Stomach (tissue), 4 donors: ENCODE results near the gene PCDHB10.
"Not testable (repeated sequence)": the region's sequence is repeated elsewhere in the genome, so short reads cannot be mapped to it uniquely, and the experiment has no call there.

Source experiments
- CTCF ChIP-seq, 7 experiments: fragments of 450-650 bp in 4 of 7; fragments of 200-600 bp in 3 of 7; sonication (generic) in 3 of 7; IDR thresholded peaks; one replicate each; pipeline ENCODE4 v1.5.1; 2016 to 2019; ENCODE audit warnings: antibody characterized with exemption in 7 of 7, control low read depth in 2 of 7, mild to moderate bottlenecking in 1 of 7
- POLR2AphosphoS5 ChIP-seq, 3 donors: sonication (generic); formaldehyde crosslinking; IDR thresholded peaks; one replicate each; pipeline ENCODE4 v1.6.1; 2016; ENCODE audit warnings: antibody characterized with exemption in 3 of 3

DNA sequence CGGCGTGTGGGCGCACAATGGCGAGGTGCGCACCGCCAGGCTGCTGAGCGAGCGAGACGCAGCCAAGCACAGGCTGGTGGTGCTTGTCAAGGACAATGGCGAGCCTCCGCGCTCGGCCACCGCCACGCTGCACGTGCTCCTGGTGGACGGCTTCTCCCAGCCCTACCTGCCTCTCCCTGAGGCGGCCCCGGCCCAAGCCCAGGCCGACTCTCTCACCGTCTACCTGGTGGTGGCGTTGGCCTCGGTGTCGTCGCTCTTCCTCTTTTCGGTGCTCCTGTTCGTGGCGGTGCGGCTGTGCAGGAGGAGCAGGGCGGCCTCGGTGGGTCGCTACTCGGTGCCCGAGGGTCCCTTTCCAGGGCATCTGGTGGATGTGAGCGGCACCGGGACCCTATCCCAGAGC lies 40.1 kb upstream of the PCDHB10 start:
- not testable (repeated sequence) for TF ChIP-seq POLR2AphosphoS5, CTCF (IDR thresholded peaks at IDR 0.05)
